Muscle layer of colon (tissue), 2 donors: ENCODE data around the gene PSMB7.

Experiments
- H3K27ac ChIP-seq: one replicate; pipeline ENCODE4 v1.7.0; 2013; ENCODE audit warnings: low read depth, mild to moderate bottlenecking, low read length, moderate library complexity
- H3K27me3 ChIP-seq, 2 donors: one replicate each; pipeline ENCODE4 v1.7.0; 2013; ENCODE audit warnings: low read length in 2 of 2, mild to moderate bottlenecking in 2 of 2; ENCODE audit not compliant: insufficient read depth in 2 of 2, control insufficient read depth in 1 of 2
- H3K36me3 ChIP-seq: one replicate; pipeline ENCODE4 v1.7.0; 2013; ENCODE audit warnings: mild to moderate bottlenecking, low read length; ENCODE audit not compliant: insufficient read depth
- H3K4me1 ChIP-seq: one replicate; pipeline ENCODE4 v1.7.0; 2013; ENCODE audit warnings: mild to moderate bottlenecking, low read length; ENCODE audit not compliant: insufficient read depth
- H3K4me3 ChIP-seq, 2 donors: one replicate each; pipeline ENCODE4 v1.7.0; 2013; ENCODE audit warnings: low read length in 2 of 2, low read depth in 1 of 2, mild to moderate bottlenecking in 1 of 2, moderate library complexity in 1 of 2
- H3K9ac ChIP-seq: one replicate; pipeline ENCODE4 v1.7.0; 2013; ENCODE audit warnings: low read length
- H3K9me3 ChIP-seq: one replicate; pipeline ENCODE4 v1.7.0; 2013; ENCODE audit warnings: mild to moderate bottlenecking, low read length
- donor health status: abdominal sarcoma.
- donor health status: Adenocarcinoma of cecum.

Gene PSMB7

DNA sequence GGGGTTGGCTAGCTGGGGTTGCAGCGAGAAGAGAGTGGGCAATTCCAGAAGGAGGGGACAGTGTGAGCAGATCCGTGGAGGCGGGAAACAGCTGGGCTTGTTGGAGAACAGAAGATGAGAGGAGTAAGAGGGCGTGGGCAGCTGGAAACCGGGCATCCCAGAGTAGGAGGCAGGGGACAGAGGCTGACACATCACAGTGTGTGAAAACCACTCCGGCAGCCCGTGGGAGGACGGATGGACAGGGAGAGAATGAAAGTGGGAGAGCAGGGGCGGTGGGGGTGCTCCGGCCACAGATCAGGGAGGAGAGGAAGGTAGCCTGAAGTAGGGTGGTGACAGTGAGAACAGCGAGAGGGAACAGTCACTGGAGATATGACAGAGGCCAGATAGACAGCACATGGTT lies 8.3 kb upstream of the PSMB7 start:
- Histone ChIP-seq H3K36me3 (no peaks in the 10 kb centered on the region), H3K9me3 (no peaks in the 10 kb centered on the region), H3K27ac (no peak overlapping the region), H3K9ac (no peak overlapping the region), H3K4me1 (peaks cover 14% of the 10 kb centered on the region), H3K27me3 (no peaks in the 10 kb centered on the region), H3K4me3 (no peak overlapping the region)

DNA sequence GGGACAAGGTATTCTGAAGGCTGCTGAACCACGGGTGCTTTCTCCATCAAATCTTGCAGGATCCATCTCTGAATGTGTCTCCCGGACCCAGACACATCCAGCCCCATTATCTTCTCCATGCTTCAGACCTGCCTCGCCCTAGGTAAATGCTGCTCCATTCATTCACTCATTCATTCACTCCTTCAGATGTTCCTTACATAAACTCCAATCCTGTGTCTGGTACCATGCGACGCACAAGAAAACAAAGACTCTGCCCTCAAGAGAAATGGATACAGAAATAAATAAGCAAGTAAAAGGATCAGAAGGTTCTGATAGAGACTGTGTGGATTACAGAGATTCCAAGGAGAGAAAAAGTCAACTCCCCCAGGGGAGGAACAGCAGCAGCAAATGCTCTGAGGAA lies 7.9 kb upstream of the PSMB7 start:
- Histone ChIP-seq H3K27me3 (no peaks in the 10 kb centered on the region), H3K27ac (no peak overlapping the region), H3K9me3 (no peaks in the 10 kb centered on the region)

DNA sequence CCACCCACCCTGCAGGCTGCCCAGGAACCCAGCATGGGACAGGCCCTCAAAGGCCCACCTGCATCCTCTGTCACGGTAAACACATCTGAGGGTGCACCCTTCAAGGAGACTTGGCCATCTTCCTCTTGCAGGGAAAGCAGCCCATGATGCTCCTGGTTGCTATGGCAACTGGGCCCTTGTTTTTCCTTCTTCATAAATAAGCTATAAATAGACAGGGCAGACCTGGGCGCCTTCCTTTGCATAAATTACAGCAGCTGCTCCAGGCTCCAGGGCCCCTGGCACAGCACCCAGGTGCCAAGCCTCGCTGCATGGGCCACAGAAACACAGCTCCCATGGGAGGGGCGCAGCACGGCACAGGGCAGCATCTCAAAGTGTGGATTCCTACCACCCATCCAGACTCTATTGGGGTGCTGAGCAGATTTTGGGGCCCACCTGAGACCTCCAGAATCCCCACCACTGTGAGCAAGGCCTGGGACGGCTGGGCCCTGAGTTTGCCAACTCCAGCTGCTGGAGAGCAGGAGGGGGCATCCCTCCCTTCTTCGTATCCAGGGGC lies 5.8 kb upstream of the PSMB7 start:
- H3K9ac ChIP-seq, result no peak overlapping the region
- peaks cover 14% of the 10 kb centered on the region for H3K4me1 ChIP-seq
- no peaks in the 10 kb centered on the region for H3K9me3 ChIP-seq
- no peak overlapping the region for H3K4me3 ChIP-seq
- no peak overlapping the region for H3K27ac ChIP-seq
- H3K36me3 ChIP-seq, result no peaks in the 10 kb centered on the region
- no peaks in the 10 kb centered on the region for H3K27me3 ChIP-seq

More for the DNA sequence above, 7.9 kb upstream of the PSMB7 start:
- Histone ChIP-seq H3K9ac (no peak overlapping the region), H3K36me3 (no peaks in the 10 kb centered on the region), H3K4me1 (peaks cover 14% of the 10 kb centered on the region), H3K4me3 (no peak overlapping the region)

DNA sequence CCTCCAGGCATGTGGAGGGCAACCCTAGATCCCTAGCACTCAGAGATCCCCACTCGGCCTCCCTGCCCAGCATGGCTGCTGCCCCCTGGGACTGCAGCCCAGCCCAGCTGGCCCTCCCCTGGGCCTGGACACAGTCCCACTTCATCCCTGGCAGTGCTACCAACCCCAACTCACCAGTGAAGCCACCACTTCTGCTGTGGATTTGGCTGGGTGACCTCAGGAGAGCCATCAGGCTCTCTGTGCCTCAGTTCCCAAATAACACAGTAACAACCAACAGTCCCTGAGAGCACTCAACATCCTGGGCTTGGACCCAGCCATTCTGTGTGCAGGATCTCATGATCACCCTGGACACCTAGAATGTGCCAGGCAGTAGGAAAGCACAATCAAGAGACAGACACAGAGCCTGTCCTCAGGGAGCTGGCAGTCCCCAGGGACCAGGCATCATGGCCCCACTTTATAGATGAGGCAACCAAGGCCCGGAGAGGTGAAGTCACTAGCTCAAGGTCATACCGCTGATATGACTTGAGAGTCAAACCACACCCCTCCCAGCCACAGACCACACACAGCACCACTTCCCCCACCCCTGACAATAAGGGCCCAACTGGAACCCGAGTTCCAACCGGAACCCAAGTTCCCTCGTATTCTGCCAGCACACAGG lies 4.7 kb upstream of the PSMB7 start:
- H3K4me1 ChIP-seq, result peaks cover 14% of the 10 kb centered on the region
- no peaks in the 10 kb centered on the region for H3K27me3 ChIP-seq
- no peak overlapping the region for H3K27ac ChIP-seq
- H3K36me3 ChIP-seq, result no peaks in the 10 kb centered on the region
- H3K4me3 ChIP-seq, result no peak overlapping the region
- no peak overlapping the region for H3K9ac ChIP-seq
- H3K9me3 ChIP-seq, result no peaks in the 10 kb centered on the region

DNA sequence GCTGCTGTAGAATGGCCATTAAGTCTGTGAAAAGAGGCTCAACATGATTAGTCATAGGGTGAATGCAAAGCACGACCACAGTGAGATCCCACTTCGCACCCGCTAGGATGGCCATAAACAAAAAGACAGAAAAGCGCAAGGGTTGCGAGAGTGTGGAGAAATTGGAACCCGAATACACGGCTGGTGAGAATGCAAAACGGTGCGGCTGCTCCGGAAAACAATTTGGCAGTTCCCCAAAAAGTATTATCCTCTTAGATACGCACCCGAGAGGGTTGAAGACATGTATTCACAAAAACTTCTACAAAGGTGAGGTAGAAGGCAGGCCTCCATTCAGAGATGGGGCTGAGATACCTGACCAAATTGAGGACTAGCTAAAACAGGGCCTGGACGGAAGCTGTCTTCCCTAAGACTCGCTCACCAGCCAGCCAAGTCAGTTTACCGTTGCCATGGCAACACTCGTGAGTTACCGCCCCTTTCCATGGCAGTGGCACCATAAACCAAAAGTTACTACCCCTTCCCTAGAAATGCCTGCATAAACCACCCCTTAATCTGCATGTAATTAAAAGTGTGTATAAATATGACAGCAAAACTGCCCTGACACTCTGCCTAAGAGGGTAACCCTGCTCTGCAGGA lies 726 bp upstream of the PSMB7 start:
- H3K4me3 ChIP-seq, result peak overlapping the region; percentile 77 to 98
- no peak overlapping the region for H3K27ac ChIP-seq

DNA sequence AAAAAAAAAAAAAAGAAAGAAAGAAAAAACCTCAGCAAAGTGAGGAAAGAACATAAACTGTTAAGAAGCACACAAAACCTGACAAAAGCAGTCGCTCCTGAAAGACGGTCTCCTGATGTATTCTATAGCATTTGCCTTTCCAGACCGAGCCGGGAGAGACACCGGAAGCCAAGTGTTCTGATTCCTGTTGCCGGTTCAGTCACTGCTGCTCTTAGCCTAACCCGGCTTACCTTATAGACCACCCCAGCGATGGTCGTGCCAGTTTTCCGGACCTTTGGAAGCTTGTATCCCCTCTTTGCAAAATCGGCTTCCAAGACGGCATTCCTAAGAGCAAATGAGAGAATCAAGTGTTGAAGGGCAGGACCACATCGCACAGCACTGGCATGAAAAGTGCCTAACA lies 630 bp downstream of the PSMB7 start:
- no peaks in the 10 kb centered on the region for H3K27me3 ChIP-seq
- H3K27ac ChIP-seq, result peak overlapping the region; percentile 43
- peak overlapping the region; percentile 78 for H3K9ac ChIP-seq
- peak overlapping the region; percentile 77 to 98 for H3K4me3 ChIP-seq
- no peaks in the 10 kb centered on the region for H3K9me3 ChIP-seq
- peaks cover 12% of the 10 kb centered on the region for H3K4me1 ChIP-seq
- H3K36me3 ChIP-seq, result peaks cover 40% of the 10 kb centered on the region

More for the DNA sequence above, 726 bp upstream of the PSMB7 start:
- Histone ChIP-seq H3K9ac (no peak overlapping the region), H3K27me3 (no peaks in the 10 kb centered on the region), H3K36me3 (peaks cover 29% of the 10 kb centered on the region), H3K9me3 (no peaks in the 10 kb centered on the region), H3K4me1 (peaks cover 25% of the 10 kb centered on the region)

DNA sequence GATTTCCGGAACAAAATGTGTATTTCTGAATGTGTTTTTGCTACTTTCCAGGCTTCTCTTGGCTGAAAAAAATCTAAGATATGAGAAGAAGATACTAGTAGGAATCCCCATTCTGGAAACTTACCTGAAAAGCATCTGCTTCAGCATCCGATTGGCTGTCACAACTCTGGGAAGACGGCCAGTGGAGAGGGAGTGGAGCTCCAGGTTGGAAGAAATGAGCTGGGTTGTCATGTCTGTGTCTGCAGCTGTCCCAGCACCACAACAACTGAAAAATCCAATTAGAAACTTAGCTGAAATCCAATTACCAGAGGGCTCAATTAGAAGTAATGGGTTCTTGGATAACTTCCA lies 3.0 kb downstream of the PSMB7 start:
- Histone ChIP-seq H3K36me3 (peaks cover 54% of the 10 kb centered on the region), H3K9me3 (no peaks in the 10 kb centered on the region), H3K4me1 (peaks cover 11% of the 10 kb centered on the region), H3K4me3 (no peak overlapping the region), H3K27ac (no peak overlapping the region), H3K9ac (no peak overlapping the region), H3K27me3 (no peaks in the 10 kb centered on the region)

DNA sequence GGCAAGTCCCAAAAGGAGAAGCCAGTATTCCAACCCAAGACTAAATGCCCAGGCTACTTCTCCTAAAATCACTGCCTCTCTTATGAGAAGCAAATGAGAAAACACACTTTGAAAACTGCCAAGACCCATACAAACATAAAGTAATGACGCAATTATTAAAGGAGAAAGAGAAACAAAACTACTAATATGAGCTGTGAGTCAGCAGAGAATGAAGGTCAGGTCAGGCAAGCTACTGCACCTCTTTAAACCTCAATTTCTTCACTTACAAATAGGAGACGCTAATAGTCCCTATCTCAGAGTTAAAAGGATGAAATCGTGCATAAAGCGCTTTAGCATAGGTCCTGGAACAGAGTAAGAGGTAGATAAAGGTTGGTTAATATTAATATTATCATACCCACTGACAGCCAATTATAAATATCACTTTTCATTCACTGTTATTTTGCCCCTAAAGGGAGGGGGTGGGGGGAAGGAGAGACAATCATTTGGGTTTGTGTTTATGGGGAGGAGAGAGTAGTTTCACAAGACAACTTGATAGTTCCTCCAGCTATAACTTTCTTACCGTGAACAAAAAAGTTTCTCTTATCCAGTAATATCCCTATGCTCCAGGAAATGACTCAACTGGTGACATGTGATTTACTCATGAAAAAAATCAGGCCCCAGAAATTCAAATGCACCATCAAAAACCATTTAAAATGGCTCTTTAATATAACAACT lies 3.6 kb downstream of the PSMB7 start:
- no peak overlapping the region for H3K27ac ChIP-seq
- H3K36me3 ChIP-seq, result peaks cover 59% of the 10 kb centered on the region
- no peak overlapping the region for H3K4me3 ChIP-seq
- no peaks in the 10 kb centered on the region for H3K27me3 ChIP-seq
- peaks cover 11% of the 10 kb centered on the region for H3K4me1 ChIP-seq
- H3K9ac ChIP-seq, result no peak overlapping the region
- no peaks in the 10 kb centered on the region for H3K9me3 ChIP-seq

DNA sequence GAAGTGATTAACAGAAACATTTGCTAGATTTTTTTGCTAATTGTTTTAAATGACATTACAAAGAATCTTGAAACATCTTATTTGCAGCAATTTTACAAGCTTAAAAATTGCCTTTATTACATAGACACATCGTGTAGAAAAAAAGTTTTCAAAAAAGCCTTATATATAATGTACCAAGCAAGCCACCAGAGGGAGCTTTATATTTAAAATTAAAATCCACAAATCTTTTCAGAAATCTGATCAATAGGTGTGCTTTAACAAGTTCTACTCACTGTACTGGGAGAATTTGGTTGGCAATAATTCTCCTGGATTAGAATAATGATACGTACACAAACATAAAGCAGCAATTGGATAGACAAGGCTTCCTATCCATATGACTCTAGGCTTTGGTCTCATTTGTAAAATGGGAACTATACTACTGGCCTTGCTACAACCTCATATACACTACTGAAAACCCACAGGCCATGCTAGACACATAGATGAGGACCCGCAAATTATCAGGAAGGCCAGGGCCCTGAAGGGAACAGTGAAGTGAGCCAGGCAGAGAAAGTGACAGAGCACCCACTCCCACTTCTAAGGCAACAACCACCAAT lies 4.8 kb downstream of the PSMB7 start:
- H3K4me3 ChIP-seq, result no peak overlapping the region
- peaks cover 11% of the 10 kb centered on the region for H3K4me1 ChIP-seq
- H3K9ac ChIP-seq, result no peak overlapping the region
- H3K27me3 ChIP-seq, result no peaks in the 10 kb centered on the region
- no peaks in the 10 kb centered on the region for H3K9me3 ChIP-seq
- peaks cover 67% of the 10 kb centered on the region for H3K36me3 ChIP-seq
- H3K27ac ChIP-seq, result no peak overlapping the region

DNA sequence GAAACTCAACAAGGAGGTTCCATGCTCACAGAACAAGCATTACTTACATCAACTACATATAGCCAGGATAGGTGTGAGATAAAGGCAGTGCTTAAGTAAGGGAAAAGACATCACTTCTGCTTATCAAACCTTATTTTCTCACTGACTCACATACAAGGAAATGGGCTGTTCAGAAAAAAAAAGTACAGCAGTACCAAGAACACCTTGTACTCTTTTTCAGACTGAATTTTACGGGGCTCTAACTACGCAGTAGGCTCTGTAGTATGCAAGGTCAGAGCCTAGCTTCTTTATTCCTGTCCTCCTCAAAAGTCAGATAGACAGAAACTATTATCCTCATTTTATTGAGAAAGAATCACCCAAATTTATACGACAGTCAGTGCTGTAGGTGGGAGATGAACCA lies 5.8 kb downstream of the PSMB7 start:
- peaks cover 72% of the 10 kb centered on the region for H3K36me3 ChIP-seq
- H3K9me3 ChIP-seq, result no peaks in the 10 kb centered on the region
- no peak overlapping the region for H3K4me3 ChIP-seq
- H3K9ac ChIP-seq, result no peak overlapping the region
- no peaks in the 10 kb centered on the region for H3K27me3 ChIP-seq
- H3K27ac ChIP-seq, result no peak overlapping the region
- peaks cover 8% of the 10 kb centered on the region for H3K4me1 ChIP-seq

DNA sequence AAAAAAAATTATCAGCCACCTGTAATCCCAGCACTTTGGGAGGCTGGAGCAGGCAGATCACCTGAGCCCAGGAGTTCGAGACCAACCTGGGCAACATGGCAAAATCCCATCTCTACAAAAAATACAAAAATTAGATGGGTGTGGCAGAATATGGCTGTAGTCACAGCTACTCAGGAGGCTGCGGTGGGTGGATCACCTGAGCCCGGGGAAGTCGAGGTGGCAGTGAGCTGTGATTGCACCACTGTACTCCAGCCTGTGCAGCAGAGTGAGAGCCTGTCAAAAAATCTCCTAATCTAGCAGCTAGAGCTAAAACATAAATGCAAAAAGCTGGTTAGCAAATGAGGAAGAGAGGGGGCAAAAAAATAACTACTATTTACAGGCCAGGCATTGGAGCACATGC lies 12.0 kb downstream of the PSMB7 start:
- Histone ChIP-seq H3K27me3 (no peaks in the 10 kb centered on the region), H3K9ac (no peak overlapping the region), H3K4me1 (peaks cover 15% of the 10 kb centered on the region), H3K9me3 (no peaks in the 10 kb centered on the region), H3K4me3 (no peak overlapping the region), H3K36me3 (peaks cover 39% of the 10 kb centered on the region), H3K27ac (no peak overlapping the region)
